ENCODE data around the gene IQCM.

Gene IQCM

DNA sequence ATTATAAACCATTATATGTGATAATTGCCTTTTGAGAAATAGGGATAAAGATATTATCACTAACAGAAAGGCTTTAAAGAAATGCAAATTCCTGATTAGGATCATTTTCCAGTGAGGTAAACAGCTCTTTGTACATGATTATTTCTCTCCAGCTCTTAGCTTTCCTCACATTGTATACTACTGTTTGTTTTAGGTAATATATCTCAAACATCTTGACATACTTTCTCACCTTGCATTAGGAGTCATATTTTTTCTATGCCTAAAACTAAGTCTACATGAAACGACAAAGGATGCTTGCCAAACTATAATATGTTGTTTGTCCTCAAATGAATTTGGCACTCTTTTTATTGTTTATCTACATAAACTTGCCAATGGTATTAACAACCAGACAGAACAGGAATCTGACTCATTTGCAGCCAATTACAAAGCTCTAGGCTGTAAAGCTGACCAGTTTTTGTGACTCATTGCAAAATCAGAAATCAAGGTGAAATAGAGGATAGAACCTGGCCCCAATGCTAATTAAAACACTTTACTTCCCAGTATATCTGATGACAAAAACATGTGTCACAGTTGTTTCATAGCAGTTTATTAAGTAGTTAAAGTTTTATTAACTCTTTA lies 107.0 kb downstream of the IQCM start:
- DNase-seq: no peak

DNA sequence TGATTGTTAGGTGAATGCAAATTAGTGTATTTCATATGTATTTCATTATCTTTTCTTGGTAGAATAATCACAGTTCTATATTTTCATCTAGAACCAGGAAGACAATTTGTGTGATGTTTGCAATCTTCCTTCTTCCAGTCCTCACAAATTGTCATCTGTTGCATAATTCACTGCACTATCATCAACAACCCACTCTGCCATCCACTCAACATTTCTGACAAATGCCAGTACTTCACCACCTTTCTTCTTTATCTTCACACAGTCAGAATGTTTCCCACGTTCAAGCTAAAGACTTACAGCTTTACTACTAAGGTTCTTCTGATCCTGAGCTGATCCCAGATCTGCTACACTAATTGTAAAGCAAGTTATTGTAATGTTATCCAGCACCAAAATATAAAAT lies 107.8 kb downstream of the IQCM start:
- no peak for DNase-seq

DNA sequence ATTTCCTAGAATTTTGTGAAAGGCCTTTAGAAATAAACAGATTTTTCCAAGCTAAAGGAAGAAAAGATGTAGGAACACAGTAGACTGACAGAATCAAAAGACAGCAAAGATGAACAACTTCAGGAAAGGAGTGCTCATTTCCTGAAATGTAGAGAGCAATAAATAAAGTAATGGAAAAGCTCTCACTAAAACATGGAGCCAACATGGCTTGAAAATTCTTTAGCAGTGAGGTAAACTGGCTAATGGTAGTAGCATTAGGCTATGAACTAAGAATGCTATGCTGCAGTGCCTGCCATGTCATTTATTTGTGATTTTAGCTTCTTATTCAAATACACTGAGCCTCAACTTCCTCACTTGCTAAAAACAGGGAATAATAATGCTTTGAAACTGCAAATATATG lies 108.7 kb downstream of the IQCM start:
- no peak for DNase-seq

DNA sequence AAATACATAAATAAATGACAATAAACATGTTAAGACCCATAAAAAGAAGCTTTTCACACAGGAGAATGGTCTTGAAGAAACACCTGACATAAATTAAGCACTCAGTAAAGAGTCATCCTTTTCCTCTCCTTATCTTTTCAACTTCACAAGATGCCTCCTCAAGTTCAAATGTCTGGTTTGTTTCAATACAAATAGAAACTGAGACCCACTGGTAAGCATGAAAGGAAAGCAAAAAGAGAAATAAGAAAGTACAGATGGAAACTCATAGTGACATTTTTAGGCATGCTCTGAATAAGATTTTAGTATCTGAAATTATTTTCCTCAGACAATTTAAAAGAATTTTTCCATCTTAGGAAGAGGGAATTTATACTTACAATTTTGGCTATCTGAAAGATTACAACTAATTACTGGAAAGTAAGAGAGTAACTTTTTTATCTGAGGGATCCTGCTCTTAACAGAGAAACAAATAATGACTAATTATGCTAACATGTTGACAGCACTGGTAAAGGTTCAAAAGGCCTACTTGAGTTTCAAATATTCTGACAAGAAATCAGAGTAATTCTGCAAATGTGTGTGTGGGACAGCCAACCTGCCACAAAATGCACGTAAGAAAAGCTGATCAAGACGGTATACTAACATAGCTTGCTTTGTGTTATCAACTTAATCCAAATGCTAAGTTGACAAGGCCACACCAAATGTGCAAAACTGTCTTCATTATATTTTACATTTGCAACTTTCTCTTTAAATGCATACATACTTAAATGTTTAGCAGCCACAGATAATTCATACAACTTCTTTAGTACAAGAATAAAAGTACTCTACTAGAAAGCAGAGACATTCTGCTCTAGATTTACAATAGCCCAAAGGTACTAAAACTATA lies 113.0 kb downstream of the IQCM start:
- no peak for DNase-seq

DNA sequence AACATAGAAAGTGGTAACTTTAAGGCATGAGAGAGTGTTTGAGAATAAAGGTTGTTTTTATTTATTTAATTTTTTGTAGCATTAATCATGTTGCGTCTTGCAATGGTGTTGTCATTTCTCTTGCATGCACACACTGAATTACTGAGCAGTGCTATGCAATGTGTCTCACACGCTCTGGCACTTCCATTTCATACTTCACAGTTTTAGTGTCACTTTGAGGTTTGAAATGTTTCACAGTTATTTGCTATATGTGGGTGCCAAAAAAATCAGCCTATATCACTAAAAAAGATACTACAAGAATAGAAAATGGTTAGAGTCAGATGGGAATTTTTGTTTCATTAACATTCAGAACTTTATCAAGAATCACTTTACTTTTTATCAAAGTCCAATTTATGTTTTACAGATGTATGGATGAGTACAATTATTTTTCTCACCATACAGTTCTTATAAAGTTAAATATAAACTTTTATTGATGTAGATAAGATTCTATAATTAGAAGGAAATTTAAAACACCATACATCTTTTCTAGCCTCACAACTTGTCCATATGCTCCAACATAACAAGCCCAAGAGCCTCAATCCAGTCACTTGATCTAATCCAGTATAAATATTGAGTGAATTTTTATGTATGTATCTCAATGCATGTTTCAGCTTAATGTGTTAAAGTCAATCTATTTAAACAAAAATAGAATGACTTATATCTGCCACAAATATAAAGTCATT lies 114.0 kb downstream of the IQCM start:
- DNase-seq: no peak

DNA sequence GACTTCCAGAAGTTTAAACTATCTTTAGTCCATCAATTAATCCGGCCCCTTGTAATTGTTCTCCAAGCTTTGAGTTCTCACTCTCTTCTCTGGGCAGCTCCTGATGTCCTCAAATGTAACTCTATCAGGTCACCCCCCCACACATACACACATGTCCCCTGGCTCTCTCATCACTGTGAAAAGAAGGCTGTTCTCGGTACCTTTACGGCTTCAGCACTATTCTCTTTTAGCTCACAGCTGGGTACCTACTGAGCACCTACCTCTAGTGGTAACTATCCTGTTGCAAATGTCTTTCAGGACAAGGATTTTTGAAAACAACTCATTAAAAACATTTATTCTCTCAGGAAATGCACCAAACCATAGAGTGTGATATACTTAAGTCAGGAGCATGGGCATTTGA lies 115.4 kb downstream of the IQCM start:
- DNase-seq: no peak

DNA sequence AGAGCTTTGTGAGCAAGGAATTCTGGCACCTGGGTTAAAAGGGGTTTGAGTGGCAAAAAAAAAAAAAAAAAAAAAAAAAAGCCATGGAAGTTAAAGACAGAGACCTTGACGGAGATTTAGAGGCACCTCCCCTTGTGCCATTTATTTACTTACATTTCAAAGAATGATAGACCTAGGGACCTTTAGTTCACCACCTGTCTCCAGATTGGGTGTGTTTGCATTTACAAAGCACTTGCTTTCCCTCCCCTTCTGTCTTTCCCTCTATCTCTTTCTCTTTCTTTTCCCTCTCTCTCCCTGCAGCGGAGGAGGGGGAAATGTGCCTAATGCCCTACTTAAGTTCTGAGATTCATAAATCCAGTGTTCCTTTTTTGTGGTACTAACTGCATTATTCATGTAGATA lies 116.0 kb downstream of the IQCM start:
- no peak for DNase-seq

DNA sequence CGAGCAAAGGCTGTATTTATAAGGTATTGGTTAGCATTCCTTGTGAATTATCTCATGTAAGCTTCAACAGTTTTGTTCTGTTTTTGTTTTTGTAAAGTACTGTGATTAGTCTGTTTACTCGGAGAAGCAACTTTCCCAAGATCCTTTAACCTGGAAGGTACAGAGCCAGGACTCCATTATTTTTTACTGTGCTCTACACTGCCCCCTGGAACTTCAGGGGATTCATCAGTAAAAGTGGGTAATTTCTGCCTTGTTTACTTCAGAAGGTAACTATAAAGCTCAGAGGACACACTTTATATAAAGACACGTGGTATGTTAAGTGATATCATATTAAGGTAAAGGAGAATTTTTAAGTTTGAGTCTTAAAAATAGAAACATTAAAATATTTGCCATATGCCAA lies 124.9 kb downstream of the IQCM start:
- no peak for DNase-seq

DNA sequence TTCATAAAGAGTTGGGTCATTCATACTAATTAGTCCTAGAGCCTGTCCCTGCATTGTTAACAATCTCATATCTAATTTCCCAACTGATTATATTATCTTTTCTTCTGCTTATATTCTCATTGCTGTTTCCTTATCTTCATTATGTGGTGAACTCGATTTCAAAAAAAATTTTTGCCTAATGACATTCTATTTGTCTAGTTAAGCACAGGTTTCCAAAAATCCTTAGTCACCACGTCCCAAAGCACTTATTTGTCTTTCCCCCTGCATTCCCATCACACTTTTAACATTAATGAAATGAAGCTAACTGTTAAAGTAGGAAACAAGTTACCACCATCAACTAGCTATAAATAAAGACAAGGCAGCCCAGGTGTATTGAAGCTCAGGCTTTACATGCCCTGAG lies 131.1 kb downstream of the IQCM start:
- no peak for DNase-seq

DNA sequence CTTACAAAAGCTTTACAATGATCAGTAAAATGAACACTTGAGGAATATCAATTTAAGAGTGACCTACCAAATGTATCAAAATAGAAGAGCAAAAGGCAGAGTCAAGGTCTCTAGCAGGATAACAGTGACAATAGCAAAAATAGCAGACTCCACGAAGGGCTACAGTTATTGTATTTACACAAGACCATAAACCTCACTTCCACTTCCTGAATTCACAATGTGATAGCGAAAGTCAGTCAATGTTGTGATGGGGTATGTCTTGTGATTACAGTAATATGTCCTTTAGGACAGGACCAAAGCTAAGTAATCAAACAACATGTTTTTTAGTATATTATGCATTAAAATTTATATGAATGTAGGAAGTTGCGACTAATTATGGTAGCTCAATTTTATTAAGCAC lies 139.6 kb downstream of the IQCM start:
- no peak for DNase-seq

DNA sequence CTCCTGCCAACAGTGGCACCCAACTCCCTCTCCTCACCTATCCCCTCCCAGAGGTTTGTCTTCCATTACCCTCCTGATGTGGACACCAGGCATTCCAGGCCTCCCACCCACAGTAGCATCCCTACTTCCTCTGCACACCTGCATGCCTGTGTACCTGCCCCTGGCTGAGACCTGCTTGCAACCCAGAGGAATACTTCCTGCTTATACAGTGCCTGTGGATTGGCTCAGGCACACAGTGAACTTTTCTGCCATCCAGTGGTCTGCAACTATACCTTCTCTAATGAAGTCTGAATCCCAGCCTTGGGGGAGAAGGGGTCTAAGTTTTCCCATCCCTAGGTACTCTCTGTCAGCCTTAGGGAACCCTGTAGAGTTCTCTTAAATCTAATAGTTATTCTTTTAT lies 169.9 kb downstream of the IQCM start:
- no peak for DNase-seq

DNA sequence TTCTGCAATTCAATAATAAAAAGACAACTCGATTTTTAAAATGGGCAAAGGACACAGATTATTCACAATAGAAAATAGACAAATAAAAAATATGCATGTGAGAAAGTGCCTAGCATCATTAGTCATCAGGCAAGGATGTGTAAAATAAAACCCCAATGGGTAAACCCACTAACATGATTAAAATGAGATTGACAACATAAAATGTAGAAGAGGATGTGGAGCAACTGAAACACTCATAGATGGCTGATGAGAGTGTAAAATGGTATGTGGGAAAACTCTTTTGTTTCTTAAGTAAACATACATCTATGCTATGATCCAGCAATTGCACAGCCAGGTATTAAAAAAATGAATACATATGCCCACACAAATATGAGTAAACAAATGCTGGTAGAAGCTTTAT lies 177.6 kb downstream of the IQCM start:
- no peak for DNase-seq

DNA sequence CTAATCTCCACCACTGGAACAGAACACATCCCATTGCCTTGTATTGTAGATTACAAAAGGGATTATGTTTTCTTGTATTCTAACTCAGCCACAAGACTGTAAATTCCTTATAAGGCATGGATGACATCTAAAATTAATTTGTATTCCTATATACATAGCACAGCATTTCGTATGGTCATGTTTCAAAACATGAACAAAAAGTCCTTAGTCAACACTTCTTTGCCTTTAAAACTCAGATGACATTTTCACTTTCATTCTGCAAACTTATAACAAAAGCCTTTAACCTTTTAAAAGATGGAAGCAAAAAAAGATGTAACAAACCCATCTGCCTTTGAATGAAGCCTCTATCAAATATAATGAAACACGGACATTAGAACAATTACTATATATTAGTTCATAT lies 181.3 kb downstream of the IQCM start:
- DNase-seq: no peak

DNA sequence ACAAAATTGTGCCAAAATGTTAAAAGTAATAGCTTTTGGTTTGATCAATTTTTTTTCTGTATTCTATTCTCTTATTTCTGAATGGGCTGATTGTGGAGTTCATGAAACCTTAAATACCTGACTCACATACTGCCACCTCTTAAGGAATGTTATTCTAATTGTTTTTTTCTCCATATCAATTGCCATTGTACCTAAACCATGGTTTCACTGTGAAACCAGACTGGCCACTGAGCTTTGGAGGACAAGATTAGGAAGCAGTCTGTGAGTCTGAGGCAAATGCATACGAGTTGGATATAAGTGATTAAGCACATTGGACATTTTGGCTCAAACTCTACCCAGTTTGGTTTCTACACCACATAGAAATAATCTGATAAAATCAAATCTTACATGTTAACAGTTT lies 184.0 kb downstream of the IQCM start:
- no peak for DNase-seq

DNA sequence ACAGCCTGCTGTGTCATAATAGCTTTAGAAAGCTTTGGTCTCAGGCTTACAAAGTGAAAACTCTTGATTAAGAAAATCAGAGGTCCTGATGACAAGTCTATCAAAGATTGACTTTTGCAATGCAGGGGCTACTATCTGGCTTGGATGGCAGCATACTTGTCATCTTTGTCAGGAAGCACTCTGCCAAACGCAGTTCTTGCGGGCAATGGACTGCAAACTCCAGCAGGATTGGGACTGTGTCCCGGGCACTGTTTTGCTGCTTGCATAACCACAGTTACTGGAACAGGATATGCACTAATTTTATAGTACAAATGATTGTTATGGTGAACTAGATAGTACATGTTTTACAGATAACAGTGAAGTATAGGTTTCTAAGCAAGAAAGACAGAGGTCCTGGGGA lies 185.6 kb downstream of the IQCM start:
- DNase-seq: no peak

DNA sequence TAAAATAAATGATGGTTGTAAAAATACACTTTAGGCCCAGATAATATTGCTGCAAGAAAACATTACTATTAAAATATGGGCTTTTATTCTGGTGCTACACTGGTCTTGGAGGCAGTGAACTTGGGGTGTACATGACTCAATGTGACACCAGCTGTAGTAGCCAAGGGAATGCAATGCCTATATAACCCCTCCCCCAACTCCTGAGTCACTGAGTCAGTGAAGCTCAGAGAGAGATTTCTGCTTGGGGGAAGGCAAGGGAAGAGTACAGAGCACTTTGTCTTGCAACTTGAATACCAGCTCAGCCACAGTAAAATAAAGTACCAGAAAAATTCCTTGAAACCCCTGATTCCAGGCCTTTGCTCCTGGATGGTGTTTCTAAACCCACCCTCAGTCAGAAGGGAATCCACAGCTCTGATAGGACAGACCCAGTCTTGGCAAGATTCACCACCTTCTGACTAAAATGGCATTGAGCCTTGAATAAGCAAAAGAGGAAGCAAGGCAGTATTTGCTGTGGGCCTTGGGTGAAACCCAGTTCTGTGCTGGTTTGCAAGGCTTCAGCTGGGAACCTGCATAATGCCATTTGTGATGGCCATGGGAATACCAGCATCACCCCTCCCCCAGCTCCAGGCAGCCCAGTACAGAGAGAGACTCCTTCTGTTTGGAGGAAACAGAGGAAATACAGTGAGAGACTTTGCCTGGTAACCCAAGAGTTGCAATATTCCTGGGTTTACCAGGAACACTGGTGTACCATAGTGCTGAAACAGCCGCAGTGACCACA lies 209.9 kb downstream of the IQCM start:
- DNase-seq: no peak

DNA sequence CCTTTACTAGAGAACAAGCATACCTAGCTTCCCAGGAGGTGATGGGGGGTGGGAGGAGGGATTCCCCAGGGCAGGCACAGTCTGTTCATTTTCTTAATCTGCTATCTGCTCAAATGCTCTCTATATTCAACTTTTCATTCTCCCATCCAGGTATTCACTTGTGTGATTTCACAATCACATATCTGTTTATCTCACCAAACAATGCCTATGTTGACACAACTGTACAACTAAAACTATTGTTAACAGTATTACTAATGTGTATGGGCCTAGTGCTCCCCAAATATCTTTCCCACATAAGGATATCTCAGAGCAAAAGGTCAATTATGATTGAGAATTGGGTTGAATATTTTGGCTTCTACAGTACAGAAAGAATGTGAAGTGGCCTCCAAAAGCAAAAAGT lies 210.8 kb downstream of the IQCM start:
- no peak for DNase-seq

DNA sequence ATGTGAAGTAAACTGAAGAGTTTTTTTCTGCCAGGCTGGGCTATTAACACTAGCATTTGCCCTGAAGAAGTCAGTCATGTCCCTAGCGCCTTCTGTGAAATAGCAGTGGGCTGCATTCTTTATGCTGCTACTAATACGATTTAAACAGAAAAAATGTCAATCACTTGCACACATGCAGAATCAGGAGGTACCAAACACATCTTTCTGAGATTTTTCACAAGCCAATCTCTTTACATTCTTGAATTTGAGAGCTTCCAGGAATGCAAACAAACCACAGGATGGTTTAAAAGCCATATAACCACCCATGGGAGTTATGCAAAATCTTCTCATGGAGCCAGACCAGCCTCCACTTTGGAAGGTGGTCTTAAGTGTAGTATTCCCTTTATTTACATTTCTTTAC lies 220.1 kb downstream of the IQCM start:
- DNase-seq: no peak

DNA sequence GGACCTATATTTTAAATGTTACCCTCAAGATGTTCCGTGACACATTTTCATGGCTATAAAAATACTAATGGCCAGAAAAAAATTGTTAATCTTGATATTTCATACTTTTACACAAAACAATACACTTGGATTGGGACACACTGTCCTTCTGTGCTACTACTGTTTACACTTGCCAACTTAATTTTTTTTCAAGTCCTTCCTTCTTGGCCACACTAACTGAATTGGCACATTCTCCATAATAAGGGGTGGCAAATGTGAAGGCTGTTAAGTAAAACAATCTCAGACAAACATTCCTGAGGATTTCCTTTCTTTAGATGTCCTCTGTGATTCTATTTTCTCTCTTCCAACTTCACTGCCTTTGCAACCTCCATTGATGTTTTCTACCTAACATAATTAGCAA lies 225.8 kb downstream of the IQCM start:
- DNase-seq: no peak

DNA sequence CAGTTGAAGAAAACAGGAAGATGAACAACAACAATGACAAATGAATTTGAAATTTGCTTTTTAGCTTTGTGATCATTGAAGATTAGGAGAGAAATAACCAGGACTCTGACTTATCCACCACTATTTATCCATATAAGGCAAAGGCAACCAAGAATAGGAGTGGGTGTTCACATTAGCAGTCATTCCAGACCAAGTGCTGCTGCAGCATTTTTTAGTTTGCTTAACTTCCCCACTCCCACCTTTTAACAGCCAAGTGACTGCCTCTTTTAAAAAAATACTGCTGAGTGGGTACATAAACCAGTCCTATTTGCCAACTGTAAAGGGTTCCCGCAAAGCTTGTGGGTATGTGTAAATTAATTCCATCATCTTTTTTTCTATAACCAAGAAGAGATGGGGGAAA lies 230.9 kb downstream of the IQCM start:
- DNase-seq: no peak

DNA sequence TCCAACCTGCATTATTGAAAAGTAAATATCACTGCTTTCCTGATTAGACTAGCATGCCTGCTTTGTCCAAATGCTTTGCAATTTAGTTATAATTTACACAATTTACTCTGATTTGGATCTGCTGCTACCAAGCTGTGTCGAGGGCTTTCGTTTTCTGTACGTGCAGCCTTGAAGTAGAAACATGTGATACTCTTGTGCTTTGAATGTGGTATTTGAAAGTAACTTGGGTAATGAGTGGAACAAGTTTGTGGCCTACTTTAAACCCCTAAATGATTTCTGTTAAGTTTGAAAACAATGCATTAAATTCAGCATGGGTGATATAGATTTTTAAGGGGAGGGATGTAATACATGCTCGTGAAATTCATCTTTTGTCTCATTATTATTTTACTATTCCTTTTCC lies 240.7 kb downstream of the IQCM start:
- no peak for DNase-seq

DNA sequence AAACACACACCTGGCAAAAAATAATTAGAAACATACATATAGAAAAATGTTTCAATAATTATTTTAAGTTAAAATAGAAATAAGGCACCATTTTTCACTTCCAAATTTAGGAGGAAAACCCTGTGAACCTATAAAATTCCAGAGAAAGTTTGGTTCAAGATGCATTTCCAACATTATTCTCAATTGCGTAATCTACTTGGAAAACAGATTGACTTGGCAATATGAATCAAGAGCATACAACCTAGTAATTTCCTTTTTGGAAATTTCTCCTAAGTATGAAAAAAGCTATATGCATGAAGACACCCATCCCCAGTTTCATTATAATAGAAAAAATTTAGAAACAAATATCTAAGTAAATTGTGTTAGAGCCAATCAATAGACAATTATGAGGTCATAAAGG lies 242.9 kb downstream of the IQCM start:
- DNase-seq: no peak

DNA sequence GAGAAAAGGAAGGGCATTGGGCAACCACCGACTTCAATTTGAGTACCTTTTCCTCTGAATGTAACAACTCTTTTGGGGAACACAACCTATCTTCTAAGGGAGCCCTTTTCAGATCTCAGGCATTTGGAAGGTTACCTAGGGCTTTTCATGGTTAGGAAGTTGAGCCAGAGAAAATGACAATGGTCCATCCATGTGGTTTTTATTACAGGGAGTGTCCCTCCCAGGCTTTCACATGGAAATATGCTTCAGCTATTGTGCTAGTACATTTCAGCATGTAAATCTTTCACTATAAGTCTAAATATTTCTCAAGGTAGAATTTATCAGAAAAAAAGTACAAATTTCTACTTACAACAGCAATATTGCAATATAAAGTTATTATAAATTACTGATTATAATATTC lies 259.8 kb downstream of the IQCM start:
- DNase-seq: no peak

Data from NCI-H345 (cell line).